Liver (tissue), 9 donors: ENCODE results near the gene STAB1. TPM values are rescaled to one million over a fixed set of nuclear protein-coding genes. Genes with fewer than 3 reads are reported as not detected.

Experiments
- DNase-seq: peaks from one replicate; pipeline ENCODE4 v3.0.0-alpha.2; 2017; ENCODE audit warnings: low spot score
- H3K27ac ChIP-seq, 2 donors: one replicate each; pipeline ENCODE4 v1.7.0; 2013; ENCODE audit warnings: inconsistent platforms in 2 of 2, low read length in 2 of 2, control low read depth in 1 of 2, low read depth in 1 of 2, mild to moderate bottlenecking in 1 of 2
- H3K27me3 ChIP-seq, 4 donors: one replicate each; pipeline versions ENCODE4 v1.6.1 to v1.7.0; 2013; ENCODE audit warnings: low read length in 3 of 4, inconsistent platforms in 1 of 4, mild to moderate bottlenecking in 1 of 4, moderate library complexity in 1 of 4; ENCODE audit not compliant: control insufficient read depth in 4 of 4, insufficient read depth in 4 of 4
- H3K36me3 ChIP-seq, 4 donors: one replicate each; pipeline versions ENCODE4 v1.6.1 to v1.7.0; 2013; ENCODE audit warnings: low read length in 3 of 4, mild to moderate bottlenecking in 3 of 4, low read depth in 1 of 4, moderate library complexity in 1 of 4; ENCODE audit not compliant: control insufficient read depth in 4 of 4, insufficient read depth in 3 of 4
- H3K4me1 ChIP-seq, 4 donors: one replicate each; pipeline versions ENCODE4 v1.6.1 to v1.7.0; 2013; ENCODE audit warnings: low read length in 3 of 4, mild to moderate bottlenecking in 3 of 4, moderate library complexity in 1 of 4; ENCODE audit not compliant: control insufficient read depth in 4 of 4, insufficient read depth in 4 of 4
- H3K4me3 ChIP-seq, 3 donors: one replicate each; pipeline versions ENCODE4 v1.6.1 to v1.7.0; 2013; ENCODE audit warnings: low read length in 3 of 3, control low read depth in 1 of 3, low read depth in 1 of 3, mild to moderate bottlenecking in 1 of 3
- H3K9ac ChIP-seq, 2 donors: one replicate each; pipeline ENCODE4 v1.7.0; 2013; ENCODE audit warnings: low read length in 2 of 2, mild to moderate bottlenecking in 2 of 2, moderate library complexity in 2 of 2, control low read depth in 1 of 2, low read depth in 1 of 2
- H3K9me3 ChIP-seq, 4 donors: one replicate each; pipeline versions ENCODE4 v1.6.1 to v1.7.0; 2013; ENCODE audit warnings: low read length in 3 of 4; ENCODE audit not compliant: control insufficient read depth in 4 of 4
- FOXA1 ChIP-seq: IDR thresholded peaks from 2 replicates; pipeline ENCODE4 v1.6.1; 2016; ENCODE audit warnings: antibody characterized with exemption
- FOXA2 ChIP-seq: IDR thresholded peaks from 2 replicates; pipeline ENCODE4 v1.6.1; 2016; ENCODE audit warnings: antibody characterized with exemption
- HNF4A ChIP-seq, 2 donors: conservative IDR thresholded peaks; 2 replicates each; pipeline ENCODE4 v1.6.1; 2016; ENCODE audit warnings: antibody characterized with exemption in 2 of 2, mild to moderate bottlenecking in 2 of 2
- HNF4G ChIP-seq: IDR thresholded peaks from 2 replicates; pipeline ENCODE4 v1.6.1; 2016; ENCODE audit warnings: antibody characterized with exemption
- JUND ChIP-seq, 2 donors: IDR thresholded peaks; 2 replicates each; pipeline ENCODE4 v1.6.1; 2016; ENCODE audit warnings: antibody characterized with exemption in 2 of 2
- MAX ChIP-seq: IDR thresholded peaks from 2 replicates; pipeline ENCODE4 v1.6.1; 2016; ENCODE audit warnings: antibody characterized with exemption
- NR2F2 ChIP-seq: IDR thresholded peaks from 2 replicates; pipeline ENCODE4 v1.6.1; 2016; ENCODE audit warnings: antibody characterized with exemption
- RAD21 ChIP-seq, 2 donors: IDR thresholded peaks; 2 replicates each; pipeline ENCODE4 v1.6.1; 2016; ENCODE audit warnings: antibody characterized with exemption in 2 of 2, mild to moderate bottlenecking in 2 of 2
- RXRA ChIP-seq, 2 donors: IDR thresholded peaks; 2 replicates each; pipeline ENCODE4 v1.6.1; 2017 to 2018; ENCODE audit warnings: antibody characterized with exemption in 2 of 2, mild to moderate bottlenecking in 1 of 2
- SP1 ChIP-seq: IDR thresholded peaks from 2 replicates; pipeline ENCODE4 v1.6.1; 2018; ENCODE audit warnings: antibody characterized with exemption, mild to moderate bottlenecking
- TAF1 ChIP-seq: conservative IDR thresholded peaks from 2 replicates; pipeline ENCODE4 v1.6.1; 2016; ENCODE audit warnings: antibody characterized with exemption, mild to moderate bottlenecking
- YY1 ChIP-seq: IDR thresholded peaks from 2 replicates; pipeline ENCODE4 v1.6.1; 2016; ENCODE audit warnings: antibody characterized with exemption, mild to moderate bottlenecking
- WGBS: extraction: QIAGEN DNeasy Blood & Tissue Kit; methylation state at CpG from one replicate; pipeline ENCODE4 v1.1.7; 2013; 5-methylcytosine and 5-hydroxymethylcytosine counted together
- polyA plus RNA-seq, 2 donors: library from polyadenylated mRNA; stranded (reverse) in 1 of 2; unstranded in 1 of 2; fragments of 200-250 nt in 1 of 2; fragments of >200 nt in 1 of 2; fragmentation: Nextera tagmentation in 1 of 2; extraction: Ambion mirVana in 1 of 2; gene quantifications; one replicate each; pipeline versions ENCODE4 v1.2.1 to v1.2.3, GENCODE V29; 2013 to 2015
- total RNA-seq, 2 donors: library from RNA; depleted of rRNA; stranded (reverse); fragments of >200 nt; gene quantifications; one replicate each; pipeline ENCODE4 v1.2.3, GENCODE V29; 2014
- TF ChIP-seq, protein P1 (sequence below): IDR thresholded peaks from 2 replicates; pipeline ENCODE4 v1.6.1; 2016; ENCODE audit warnings: antibody characterized with exemption
- TF ChIP-seq, protein P2 (sequence below): fragments of 150-350 bp; IDR thresholded peaks from 2 replicates; pipeline ENCODE4 v1.5.1; 2017; ENCODE audit warnings: improper control_type of control experiment, low read depth, low read length; ENCODE audit not compliant: missing input control
- TF ChIP-seq, protein P3 (sequence below): IDR thresholded peaks from 2 replicates; pipeline ENCODE4 v1.6.1; 2016; ENCODE audit warnings: antibody characterized with exemption, mild to moderate bottlenecking
- TF ChIP-seq, protein P4 (sequence below): IDR thresholded peaks from 2 replicates; pipeline ENCODE4 v1.6.1; 2016; ENCODE audit warnings: antibody characterized with exemption
- donor health status: healthy.
- donor health status: healthy.
- donor health status: healthy.
- donor health status: healthy.
- donor health status: healthy.

Gene STAB1
- total and polyA plus RNA-seq, 4 donors: 42.0 to 198 (median 71.5) TPM

- WGBS: 78% methylated on average over 12 of the region's 12 CpGs
- DNase-seq: no peak
- Histone ChIP-seq H3K4me3 (no peak overlapping the region), H3K4me1 (peaks cover 0 to 12% (median 3%) of the 10 kb centered on the region in 4 donors), H3K36me3 (no peaks in the 10 kb centered on the region), H3K27me3 (no peaks in the 10 kb centered on the region), H3K9me3 (no peaks in the 10 kb centered on the region), H3K9ac (no peak overlapping the region), H3K27ac (peak overlapping the region in 1 of 2 donors; percentile 46)
- no peak for TF ChIP-seq RXRA (IDR thresholded peaks at IDR 0.05)
- peak; percentile 27 for TF ChIP-seq NR2F2
These were observed 34.5 kb downstream of the STAB1 start for GRCh38 chr3:52529376-52530333.

- TF ChIP-seq, protein P1, sequence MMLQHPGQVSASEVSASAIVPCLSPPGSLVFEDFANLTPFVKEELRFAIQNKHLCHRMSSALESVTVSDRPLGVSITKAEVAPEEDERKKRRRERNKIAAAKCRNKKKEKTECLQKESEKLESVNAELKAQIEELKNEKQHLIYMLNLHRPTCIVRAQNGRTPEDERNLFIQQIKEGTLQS: no peak
- no peak for TF ChIP-seq RXRA (IDR thresholded peaks at IDR 0.05)
- TF ChIP-seq FOXA2: no peak
- TF ChIP-seq HNF4A (conservative IDR thresholded peaks at IDR 0.05): no peak
- TF ChIP-seq TAF1: no peak
- TF ChIP-seq, protein P2, sequence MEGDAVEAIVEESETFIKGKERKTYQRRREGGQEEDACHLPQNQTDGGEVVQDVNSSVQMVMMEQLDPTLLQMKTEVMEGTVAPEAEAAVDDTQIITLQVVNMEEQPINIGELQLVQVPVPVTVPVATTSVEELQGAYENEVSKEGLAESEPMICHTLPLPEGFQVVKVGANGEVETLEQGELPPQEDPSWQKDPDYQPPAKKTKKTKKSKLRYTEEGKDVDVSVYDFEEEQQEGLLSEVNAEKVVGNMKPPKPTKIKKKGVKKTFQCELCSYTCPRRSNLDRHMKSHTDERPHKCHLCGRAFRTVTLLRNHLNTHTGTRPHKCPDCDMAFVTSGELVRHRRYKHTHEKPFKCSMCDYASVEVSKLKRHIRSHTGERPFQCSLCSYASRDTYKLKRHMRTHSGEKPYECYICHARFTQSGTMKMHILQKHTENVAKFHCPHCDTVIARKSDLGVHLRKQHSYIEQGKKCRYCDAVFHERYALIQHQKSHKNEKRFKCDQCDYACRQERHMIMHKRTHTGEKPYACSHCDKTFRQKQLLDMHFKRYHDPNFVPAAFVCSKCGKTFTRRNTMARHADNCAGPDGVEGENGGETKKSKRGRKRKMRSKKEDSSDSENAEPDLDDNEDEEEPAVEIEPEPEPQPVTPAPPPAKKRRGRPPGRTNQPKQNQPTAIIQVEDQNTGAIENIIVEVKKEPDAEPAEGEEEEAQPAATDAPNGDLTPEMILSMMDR: no peak
- no peak for TF ChIP-seq FOXA1
- no peak for TF ChIP-seq HNF4G
- TF ChIP-seq NR2F2: no peak
- TF ChIP-seq, protein P3, sequence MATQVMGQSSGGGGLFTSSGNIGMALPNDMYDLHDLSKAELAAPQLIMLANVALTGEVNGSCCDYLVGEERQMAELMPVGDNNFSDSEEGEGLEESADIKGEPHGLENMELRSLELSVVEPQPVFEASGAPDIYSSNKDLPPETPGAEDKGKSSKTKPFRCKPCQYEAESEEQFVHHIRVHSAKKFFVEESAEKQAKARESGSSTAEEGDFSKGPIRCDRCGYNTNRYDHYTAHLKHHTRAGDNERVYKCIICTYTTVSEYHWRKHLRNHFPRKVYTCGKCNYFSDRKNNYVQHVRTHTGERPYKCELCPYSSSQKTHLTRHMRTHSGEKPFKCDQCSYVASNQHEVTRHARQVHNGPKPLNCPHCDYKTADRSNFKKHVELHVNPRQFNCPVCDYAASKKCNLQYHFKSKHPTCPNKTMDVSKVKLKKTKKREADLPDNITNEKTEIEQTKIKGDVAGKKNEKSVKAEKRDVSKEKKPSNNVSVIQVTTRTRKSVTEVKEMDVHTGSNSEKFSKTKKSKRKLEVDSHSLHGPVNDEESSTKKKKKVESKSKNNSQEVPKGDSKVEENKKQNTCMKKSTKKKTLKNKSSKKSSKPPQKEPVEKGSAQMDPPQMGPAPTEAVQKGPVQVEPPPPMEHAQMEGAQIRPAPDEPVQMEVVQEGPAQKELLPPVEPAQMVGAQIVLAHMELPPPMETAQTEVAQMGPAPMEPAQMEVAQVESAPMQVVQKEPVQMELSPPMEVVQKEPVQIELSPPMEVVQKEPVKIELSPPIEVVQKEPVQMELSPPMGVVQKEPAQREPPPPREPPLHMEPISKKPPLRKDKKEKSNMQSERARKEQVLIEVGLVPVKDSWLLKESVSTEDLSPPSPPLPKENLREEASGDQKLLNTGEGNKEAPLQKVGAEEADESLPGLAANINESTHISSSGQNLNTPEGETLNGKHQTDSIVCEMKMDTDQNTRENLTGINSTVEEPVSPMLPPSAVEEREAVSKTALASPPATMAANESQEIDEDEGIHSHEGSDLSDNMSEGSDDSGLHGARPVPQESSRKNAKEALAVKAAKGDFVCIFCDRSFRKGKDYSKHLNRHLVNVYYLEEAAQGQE: no peak
- no peak for TF ChIP-seq MAX
- no peak for TF ChIP-seq SP1
- TF ChIP-seq, protein P4, sequence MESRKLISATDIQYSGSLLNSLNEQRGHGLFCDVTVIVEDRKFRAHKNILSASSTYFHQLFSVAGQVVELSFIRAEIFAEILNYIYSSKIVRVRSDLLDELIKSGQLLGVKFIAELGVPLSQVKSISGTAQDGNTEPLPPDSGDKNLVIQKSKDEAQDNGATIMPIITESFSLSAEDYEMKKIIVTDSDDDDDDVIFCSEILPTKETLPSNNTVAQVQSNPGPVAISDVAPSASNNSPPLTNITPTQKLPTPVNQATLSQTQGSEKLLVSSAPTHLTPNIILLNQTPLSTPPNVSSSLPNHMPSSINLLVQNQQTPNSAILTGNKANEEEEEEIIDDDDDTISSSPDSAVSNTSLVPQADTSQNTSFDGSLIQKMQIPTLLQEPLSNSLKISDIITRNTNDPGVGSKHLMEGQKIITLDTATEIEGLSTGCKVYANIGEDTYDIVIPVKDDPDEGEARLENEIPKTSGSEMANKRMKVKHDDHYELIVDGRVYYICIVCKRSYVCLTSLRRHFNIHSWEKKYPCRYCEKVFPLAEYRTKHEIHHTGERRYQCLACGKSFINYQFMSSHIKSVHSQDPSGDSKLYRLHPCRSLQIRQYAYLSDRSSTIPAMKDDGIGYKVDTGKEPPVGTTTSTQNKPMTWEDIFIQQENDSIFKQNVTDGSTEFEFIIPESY: no peak
- no peak for TF ChIP-seq JUND (IDR thresholded peaks at IDR 0.05)
- TF ChIP-seq YY1: no peak
- no peak for TF ChIP-seq RAD21 (IDR thresholded peaks at IDR 0.05)
- peak overlapping the region in 1 of 2 donors; percentile 3 for H3K27ac ChIP-seq
- H3K36me3 ChIP-seq: no peaks in the 10 kb centered on the region
- no peaks in the 10 kb centered on the region for H3K27me3 ChIP-seq
- DNase-seq: no peak
- no peak overlapping the region for H3K4me3 ChIP-seq
- no peaks in the 10 kb centered on the region for H3K9me3 ChIP-seq
- no peak overlapping the region for H3K9ac ChIP-seq
- H3K4me1 ChIP-seq: peaks cover 3 to 12% (median 4%) of the 10 kb centered on the region in 4 donors
- 90% methylated on average over 10 of the region's 10 CpGs for WGBS
These were observed 36.0 kb downstream of the STAB1 start for GRCh38 chr3:52530918-52531826.
